Activated naive CD4-positive, alpha-beta T cell treated with anti-CD3 and anti-CD28 coated beads, Interleukin-2, amount 10 ng/mL, durations not matched to agents 7 days and 5 days (primary cell): Measurements from ENCODE around the gene RAB11A.

Source experiments
- CTCF ChIA-PET: fragments of 350-600 bp; sonication (Branson Sonifier 250); formaldehyde crosslinking; loops from one replicate; lab custom pipeline; 2021; ENCODE audit warnings: antibody characterized with exemption; lab: Charles Lee
- DNase-seq: peaks from one replicate; pipeline ENCODE4 v3.0.0-alpha.2; 2020
- H3K27ac Mint-ChIP-seq: one replicate; pipeline ENCODE4 v1.8.0; 2021; ENCODE audit warnings: mild to moderate bottlenecking, moderate library complexity, mixed read lengths
- H3K27me3 Mint-ChIP-seq: one replicate; pipeline ENCODE4 v1.8.0; 2021; ENCODE audit warnings: mild to moderate bottlenecking, mixed read lengths
- H3K36me3 Mint-ChIP-seq: one replicate; pipeline ENCODE4 v1.8.0; 2021; ENCODE audit warnings: mixed read lengths
- H3K4me1 Mint-ChIP-seq: one replicate; pipeline ENCODE4 v1.8.0; 2021; ENCODE audit warnings: mixed read lengths
- H3K4me3 Mint-ChIP-seq: one replicate; pipeline ENCODE4 v1.8.0; 2021; ENCODE audit warnings: mild to moderate bottlenecking, moderate library complexity, mixed read lengths
- H3K9me3 Mint-ChIP-seq: one replicate; pipeline ENCODE4 v1.8.0; 2021; ENCODE audit warnings: mixed read lengths

The RAB11A gene

GRCh38 chr15:65906396-65906795 is 37.1 kb downstream of the RAB11A start:
- CTCF ChIA-PET, result no interaction called here
- no peak for DNase-seq

GRCh38 chr15:65907661-65908060 is 38.4 kb downstream of the RAB11A start:
- Mint-ChIP-seq H3K4me1 (peaks cover 4% of the 10 kb centered on the region), H3K27me3 (no peaks in the 10 kb centered on the region), H3K4me3 (no peak overlapping the region), H3K9me3 (no peaks in the 10 kb centered on the region), H3K36me3 (peaks cover 10% of the 10 kb centered on the region), H3K27ac (no peak overlapping the region)
- CTCF ChIA-PET, result interaction anchor here (0.6 to 1.1 kb wide), 2 partner anchors 9 kb away, joined by 3 to 4 read pairs; no protein-coding TSS in a partner anchor
- no peak for DNase-seq

More at GRCh38 chr15:65906396-65906795, 37.1 kb downstream of the RAB11A start:
- Mint-ChIP-seq H3K27ac (no peak overlapping the region), H3K4me3 (no peak overlapping the region), H3K36me3 (peaks cover 18% of the 10 kb centered on the region), H3K4me1 (peaks cover 17% of the 10 kb centered on the region), H3K27me3 (no peaks in the 10 kb centered on the region), H3K9me3 (no peaks in the 10 kb centered on the region)

GRCh38 chr15:65908876-65909275 is 39.6 kb downstream of the RAB11A start:
- H3K36me3 Mint-ChIP-seq, result peaks cover 6% of the 10 kb centered on the region

GRCh38 chr15:65909831-65910230 is 40.5 kb downstream of the RAB11A start:
- H3K27ac Mint-ChIP-seq, result no peak overlapping the region
- H3K4me3 Mint-ChIP-seq, result no peak overlapping the region
- DNase-seq, result no peak
- no peaks in the 10 kb centered on the region for H3K4me1 Mint-ChIP-seq
- CTCF ChIA-PET, result interaction anchor here (0.8 to 1.5 kb wide), 2 partner anchors 12 to 19 kb away, joined by 3 to 6 read pairs; no protein-coding TSS in a partner anchor
- no peaks in the 10 kb centered on the region for H3K27me3 Mint-ChIP-seq
- H3K9me3 Mint-ChIP-seq, result no peaks in the 10 kb centered on the region
- H3K36me3 Mint-ChIP-seq, result peaks cover 6% of the 10 kb centered on the region

More at GRCh38 chr15:65908876-65909275, 39.6 kb downstream of the RAB11A start:
- Mint-ChIP-seq H3K4me1 (no peaks in the 10 kb centered on the region), H3K9me3 (no peaks in the 10 kb centered on the region), H3K27me3 (no peaks in the 10 kb centered on the region), H3K27ac (no peak overlapping the region), H3K4me3 (no peak overlapping the region)
- DNase-seq, result no peak
- CTCF ChIA-PET, result interaction anchor here (1.5 kb wide), 1 partner anchor 20 kb away, joined by 6 read pairs; no protein-coding TSS in a partner anchor

- Mint-ChIP-seq H3K9me3 (no peaks in the 10 kb centered on the region), H3K4me3 (no peak overlapping the region), H3K4me1 (no peaks in the 10 kb centered on the region), H3K36me3 (peaks cover 4% of the 10 kb centered on the region), H3K27ac (no peak overlapping the region), H3K27me3 (no peaks in the 10 kb centered on the region)
- CTCF ChIA-PET, result interaction anchor here (1.5 kb wide), 1 partner anchor 18 kb away, joined by 6 read pairs; no protein-coding TSS in a partner anchor
- DNase-seq, result no peak
Observed at GRCh38 chr15:65910341-65910740, 41.0 kb downstream of the RAB11A start.

- no peak overlapping the region for H3K4me3 Mint-ChIP-seq
- CTCF ChIA-PET, result no interaction called here
- no peaks in the 10 kb centered on the region for H3K36me3 Mint-ChIP-seq
- peaks cover 5% of the 10 kb centered on the region for H3K4me1 Mint-ChIP-seq
- H3K27ac Mint-ChIP-seq, result no peak overlapping the region
- H3K27me3 Mint-ChIP-seq, result no peaks in the 10 kb centered on the region
- H3K9me3 Mint-ChIP-seq, result no peaks in the 10 kb centered on the region
- DNase-seq, result no peak
Observed at GRCh38 chr15:65912235-65912634, 42.9 kb downstream of the RAB11A start.

GRCh38 chr15:65913631-65914199 is 44.4 kb downstream of the RAB11A start:
- Mint-ChIP-seq H3K27me3 (no peaks in the 10 kb centered on the region), H3K4me3 (no peak overlapping the region), H3K4me1 (peaks cover 9% of the 10 kb centered on the region), H3K36me3 (no peaks in the 10 kb centered on the region), H3K9me3 (no peaks in the 10 kb centered on the region), H3K27ac (no peak overlapping the region)
- CTCF ChIA-PET, result interaction anchor here (1.3 kb wide), 1 partner anchor 10 kb away, joined by 3 read pairs; no protein-coding TSS in a partner anchor
- no peak for DNase-seq

- CTCF ChIA-PET, result no interaction called here
- DNase-seq, result no peak
- H3K9me3 Mint-ChIP-seq, result no peaks in the 10 kb centered on the region
- H3K27ac Mint-ChIP-seq, result no peak overlapping the region
- no peaks in the 10 kb centered on the region for H3K36me3 Mint-ChIP-seq
- H3K4me3 Mint-ChIP-seq, result no peak overlapping the region
- no peaks in the 10 kb centered on the region for H3K27me3 Mint-ChIP-seq
- H3K4me1 Mint-ChIP-seq, result peaks cover 9% of the 10 kb centered on the region
Observed at GRCh38 chr15:65914386-65914785, 45.1 kb downstream of the RAB11A start.

- H3K36me3 Mint-ChIP-seq, result no peaks in the 10 kb centered on the region
- no peak overlapping the region for H3K4me3 Mint-ChIP-seq
- no peaks in the 10 kb centered on the region for H3K27me3 Mint-ChIP-seq
- no peaks in the 10 kb centered on the region for H3K9me3 Mint-ChIP-seq
- H3K27ac Mint-ChIP-seq, result no peak overlapping the region
- CTCF ChIA-PET, result no interaction called here
- peaks cover 9% of the 10 kb centered on the region for H3K4me1 Mint-ChIP-seq
- no peak for DNase-seq
Observed at GRCh38 chr15:65914981-65915925, 46.0 kb downstream of the RAB11A start.

- H3K4me1 Mint-ChIP-seq, result peaks cover 9% of the 10 kb centered on the region
- H3K27me3 Mint-ChIP-seq, result no peaks in the 10 kb centered on the region
- no peaks in the 10 kb centered on the region for H3K36me3 Mint-ChIP-seq
- no peak overlapping the region for H3K4me3 Mint-ChIP-seq
- CTCF ChIA-PET, result interaction anchor here (1.4 kb wide), 1 partner anchor 9 kb away, joined by 4 read pairs; no protein-coding TSS in a partner anchor
- H3K9me3 Mint-ChIP-seq, result no peaks in the 10 kb centered on the region
- no peak overlapping the region for H3K27ac Mint-ChIP-seq
- DNase-seq, result no peak
Observed at GRCh38 chr15:65916041-65916663, 46.9 kb downstream of the RAB11A start.

GRCh38 chr15:65916664-65917406 is 47.5 kb downstream of the RAB11A start:
- CTCF ChIA-PET, result interaction anchor here (1.1 to 1.4 kb wide), 2 partner anchors 9 to 39 kb away, joined by 3 to 4 read pairs; no protein-coding TSS in a partner anchor
- Mint-ChIP-seq H3K4me3 (no peak overlapping the region), H3K27me3 (no peaks in the 10 kb centered on the region), H3K9me3 (no peaks in the 10 kb centered on the region), H3K27ac (no peak overlapping the region), H3K36me3 (no peaks in the 10 kb centered on the region), H3K4me1 (peaks cover 9% of the 10 kb centered on the region)
- no peak for DNase-seq

GRCh38 chr15:65917407-65917756 is 48.1 kb downstream of the RAB11A start:
- DNase-seq, result no peak
- Mint-ChIP-seq H3K36me3 (no peaks in the 10 kb centered on the region), H3K4me3 (no peak overlapping the region), H3K27ac (no peak overlapping the region), H3K9me3 (no peaks in the 10 kb centered on the region), H3K27me3 (peaks cover under 1% of the 10 kb centered on the region), H3K4me1 (peaks cover 9% of the 10 kb centered on the region)
- CTCF ChIA-PET, result interaction anchor here (1.1 to 1.4 kb wide), 2 partner anchors 10 to 40 kb away, joined by 3 to 4 read pairs; no protein-coding TSS in a partner anchor

- Mint-ChIP-seq H3K27me3 (peaks cover 3% of the 10 kb centered on the region), H3K4me1 (peaks cover 9% of the 10 kb centered on the region), H3K27ac (no peak overlapping the region), H3K36me3 (no peaks in the 10 kb centered on the region), H3K9me3 (no peaks in the 10 kb centered on the region), H3K4me3 (no peak overlapping the region)
- CTCF ChIA-PET, result interaction anchor here (0.7 to 1.2 kb wide), 3 partner anchors 14 to 55 kb away, joined by 3 read pairs; no protein-coding TSS in a partner anchor
- DNase-seq, result no peak
Observed at GRCh38 chr15:65917936-65918335, 48.6 kb downstream of the RAB11A start.
